ENCODE results near the gene AATK. TPM values are rescaled to one million over a fixed set of nuclear protein-coding genes. Genes with fewer than 3 reads are reported as not detected.

AATK gene
- total and polyA plus RNA-seq, 2 of the 4 experiments (the other 2 are of a cell fraction), result under 0.01 to 0.21 TPM

GRCh38 chr17:81127133-81127455 lies 38.9 kb downstream of the AATK start:
- Histone ChIP-seq H2BK5ac (ENCODE audit: low read depth, low read length, poor library complexity, severe bottlenecking) (no peak overlapping the region), H3K4ac (ENCODE audit: low read depth, low read length) (no peak overlapping the region), H2BK20ac (ENCODE audit: low read depth, low read length) (no peak overlapping the region), H4K8ac (ENCODE audit: low read depth in 2 of 2, low read length in 2 of 2) (no peak overlapping the region), H3K4me3 (ENCODE audit: insufficient read depth, low read depth, low read length) (no peak overlapping the region), H4K91ac (ENCODE audit: insufficient read depth, low read depth, low read length) (no peak overlapping the region), H2AK9ac (replicated peaks; ENCODE audit: low read depth, low read length, poor library complexity) (no peak overlapping the region), H2AK5ac (ENCODE audit: low read depth, low read length) (no peak overlapping the region), H2BK120ac (ENCODE audit: low read depth, low read length) (no peak overlapping the region), H3K27ac (ENCODE audit: insufficient read depth, low read length) (no peak overlapping the region), H4K5ac (ENCODE audit: low read depth, low read length) (no peak overlapping the region), H3K79me1 (ENCODE audit: low read depth in 1 of 2, low read length in 2 of 2) (no peaks in the 10 kb centered on the region), H2AFZ (replicated peaks; ENCODE audit: low read length, poor library complexity) (no peak overlapping the region), H3K23ac (ENCODE audit: low read depth, low read length) (no peak overlapping the region), H3K9me3 (ENCODE audit: control insufficient read depth, insufficient read depth, low read length) (no peaks in the 10 kb centered on the region), H3K36me3 (ENCODE audit: control insufficient read depth, insufficient read depth, low read length) (no peaks in the 10 kb centered on the region), H3K27me3 (ENCODE audit: control insufficient read depth, insufficient read depth, low read length) (peaks cover 35% of the 10 kb centered on the region), H3K4me1 (ENCODE audit: control insufficient read depth, insufficient read depth, low read length) (no peaks in the 10 kb centered on the region), H3K4me2 (ENCODE audit: low read depth, low read length) (no peak overlapping the region), H3K9me1 (ENCODE audit: insufficient read depth, low read length) (no peaks in the 10 kb centered on the region), H3K9ac (ENCODE audit: low read depth, low read length) (no peak overlapping the region), H2BK15ac (ENCODE audit: low read depth, low read length) (no peak overlapping the region), H4K20me1 (ENCODE audit: insufficient read depth, low read length) (no peaks in the 10 kb centered on the region), H3K18ac (ENCODE audit: low read depth, low read length) (no peak overlapping the region), H3K56ac (ENCODE audit: extremely low read depth, insufficient read depth, low read length) (no peak overlapping the region), H3K14ac (replicated peaks; ENCODE audit: low read depth, low read length) (no peak overlapping the region)
- no CpG with 5 or more reads among the region's 5 CpGs for WGBS, 2 experiments (ENCODE audit: extremely low coverage in 2 of 2, insufficient read length in 1 of 2)
- intact Hi-C loops (cut with micrococcal nuclease) (no loop called here), in situ Hi-C loops (cut with MboI; ENCODE audit: low sequenced_read_pairs) (no loop called here), dilution Hi-C loops (cut with HindIII; ENCODE audit: low sequenced_read_pairs, unreplicated experiment) (no loop called here)
- no TSS peak for BruUV-seq (replicated peaks)
- TF ChIP-seq CEBPB (IDR thresholded peaks at IDR 0.05; ENCODE audit: low read depth, low read length), result no peak
- TF ChIP-seq MAFK (IDR thresholded peaks at IDR 0.05; ENCODE audit: low read depth, low read length), result no peak
- no peak for TF ChIP-seq MXI1 (IDR thresholded peaks at IDR 0.05; ENCODE audit: borderline replicate concordance, low read depth, low read length)
- TF ChIP-seq CHD1 (IDR thresholded peaks at IDR 0.05; ENCODE audit: low read depth, low read length), result no peak
- no peak for TF ChIP-seq RCOR1 (IDR thresholded peaks at IDR 0.05; ENCODE audit: insufficient replicate concordance, low read length)
- TF ChIP-seq NFE2L2 (IDR thresholded peaks at IDR 0.05; ENCODE audit: low read depth, low read length), result no peak
- TF ChIP-seq POLR2A (IDR thresholded peaks at IDR 0.05; ENCODE audit: low read depth, low read length), result no peak
- no peak for TF ChIP-seq CTCF (conservative IDR thresholded peaks at IDR 0.05; ENCODE audit: low read depth, low read length)
- TF ChIP-seq BHLHE40 (IDR thresholded peaks at IDR 0.05; ENCODE audit: low read depth, low read length), result no peak
- TF ChIP-seq SMC3 (IDR thresholded peaks at IDR 0.05; ENCODE audit: low read depth, low read length), result no peak
- no peak for TF ChIP-seq MAZ (IDR thresholded peaks at IDR 0.05; ENCODE audit: borderline replicate concordance, low read depth, low read length)
- TF ChIP-seq FOS (IDR thresholded peaks at IDR 0.05; ENCODE audit: low read depth, low read length), result no peak
- no peak for TF ChIP-seq USF2 (IDR thresholded peaks at IDR 0.05; ENCODE audit: low read depth, low read length)
- no peak for TF ChIP-seq RFX5 (IDR thresholded peaks at IDR 0.05; ENCODE audit: low read depth, low read length)
- no peak for ATAC-seq (ENCODE audit: low read depth)
- DNase-seq, result no peak
- POLR2A ChIA-PET (ENCODE audit: unreplicated experiment), result no interaction called here
- CTCF ChIA-PET, result no interaction called here

Measured in IMR-90 (cell line).